Endothelial cell of umbilical vein (primary cell): Measurements from ENCODE around the gene LPAR6.

Experiments
- EZH2 ChIP-seq: IDR thresholded peaks from 2 replicates; pipeline ENCODE4 v1.6.1; 2012; ENCODE audit warnings: borderline replicate concordance, low read depth, mild to moderate bottlenecking, moderate library complexity, low read length, inconsistent platforms; ENCODE audit not compliant: severe bottlenecking
- GATA2 ChIP-seq: IDR thresholded peaks from 2 replicates; pipeline ENCODE4 v1.7.0; 2011; ENCODE audit warnings: low read depth, mild to moderate bottlenecking, moderate library complexity, mixed read lengths, low read length; ENCODE audit not compliant: insufficient read length, insufficient read depth
- MYC ChIP-seq: IDR thresholded peaks from one replicate; pipeline ENCODE4 v1.6.1; 2011; ENCODE audit warnings: mild to moderate bottlenecking, low read depth, low read length
- POLR2A ChIP-seq: IDR thresholded peaks from 2 replicates; pipeline ENCODE4 v1.6.1; 2012; ENCODE audit warnings: low read depth, mild to moderate bottlenecking, control low read depth, low read length
- POLR2AphosphoS5 ChIP-seq: IDR thresholded peaks from 2 replicates; pipeline ENCODE4 v1.6.1; 2012; ENCODE audit warnings: low read depth, mild to moderate bottlenecking, control low read depth, low read length, moderate library complexity; ENCODE audit not compliant: insufficient read depth
- TF ChIP-seq, protein P1 (sequence below), 2 donors: IDR thresholded peaks; 1 replicate in 1 of 2; 2 replicates in 1 of 2; pipeline ENCODE4 v1.5.1; 2011; ENCODE audit warnings: low read length in 2 of 2, mild to moderate bottlenecking in 2 of 2, moderate library complexity in 2 of 2, control low read depth in 1 of 2, inconsistent platforms in 1 of 2, low read depth in 1 of 2; ENCODE audit not compliant: insufficient read depth in 1 of 2; ENCODE audit errors: extremely low read depth in 1 of 2
- TF ChIP-seq, protein P2 (sequence below): IDR thresholded peaks from 2 replicates; pipeline ENCODE4 v1.6.1; 2011; ENCODE audit not compliant: insufficient read depth, insufficient read length

DNA sequence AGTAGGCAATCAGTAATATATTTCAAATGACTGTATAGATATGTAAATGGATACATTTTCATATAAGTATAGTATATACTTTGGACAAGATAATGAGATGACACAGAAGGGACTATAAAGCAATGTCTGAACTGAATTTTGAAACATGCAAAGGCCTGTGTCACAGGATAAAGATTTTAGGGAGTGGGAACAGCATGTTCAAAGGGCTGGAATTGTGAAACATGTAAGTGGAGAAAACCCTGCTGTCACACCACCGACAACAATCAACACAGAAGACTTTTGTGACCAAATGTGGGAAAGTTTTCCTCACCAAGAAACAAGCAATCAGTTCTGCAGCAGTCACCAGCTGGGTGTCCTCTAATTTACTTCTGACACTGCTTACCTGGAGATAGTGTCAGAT lies 42.9 kb downstream of the LPAR6 start:
- TF ChIP-seq, protein P1, sequence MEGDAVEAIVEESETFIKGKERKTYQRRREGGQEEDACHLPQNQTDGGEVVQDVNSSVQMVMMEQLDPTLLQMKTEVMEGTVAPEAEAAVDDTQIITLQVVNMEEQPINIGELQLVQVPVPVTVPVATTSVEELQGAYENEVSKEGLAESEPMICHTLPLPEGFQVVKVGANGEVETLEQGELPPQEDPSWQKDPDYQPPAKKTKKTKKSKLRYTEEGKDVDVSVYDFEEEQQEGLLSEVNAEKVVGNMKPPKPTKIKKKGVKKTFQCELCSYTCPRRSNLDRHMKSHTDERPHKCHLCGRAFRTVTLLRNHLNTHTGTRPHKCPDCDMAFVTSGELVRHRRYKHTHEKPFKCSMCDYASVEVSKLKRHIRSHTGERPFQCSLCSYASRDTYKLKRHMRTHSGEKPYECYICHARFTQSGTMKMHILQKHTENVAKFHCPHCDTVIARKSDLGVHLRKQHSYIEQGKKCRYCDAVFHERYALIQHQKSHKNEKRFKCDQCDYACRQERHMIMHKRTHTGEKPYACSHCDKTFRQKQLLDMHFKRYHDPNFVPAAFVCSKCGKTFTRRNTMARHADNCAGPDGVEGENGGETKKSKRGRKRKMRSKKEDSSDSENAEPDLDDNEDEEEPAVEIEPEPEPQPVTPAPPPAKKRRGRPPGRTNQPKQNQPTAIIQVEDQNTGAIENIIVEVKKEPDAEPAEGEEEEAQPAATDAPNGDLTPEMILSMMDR (IDR thresholded peaks at IDR 0.05; ENCODE audit: extremely low read depth in 1 of 2, insufficient read depth in 1 of 2, low read depth in 1 of 2, low read length in 2 of 2), result no peak
- TF ChIP-seq POLR2AphosphoS5 (no peak), POLR2A (no peak), EZH2 (no peak), MYC (no peak), GATA2 (no peak)
- TF ChIP-seq, protein P2, sequence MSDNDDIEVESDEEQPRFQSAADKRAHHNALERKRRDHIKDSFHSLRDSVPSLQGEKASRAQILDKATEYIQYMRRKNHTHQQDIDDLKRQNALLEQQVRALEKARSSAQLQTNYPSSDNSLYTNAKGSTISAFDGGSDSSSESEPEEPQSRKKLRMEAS, result no peak
